GM18526 (cell line): ENCODE results near the gene ZNF280A.

Source experiments
- POLR2A ChIP-seq: IDR thresholded peaks from 3 replicates; pipeline ENCODE4 v1.6.1; 2011; ENCODE audit not compliant: insufficient read length; ENCODE audit errors: extremely low read depth

Gene ZNF280A

DNA sequence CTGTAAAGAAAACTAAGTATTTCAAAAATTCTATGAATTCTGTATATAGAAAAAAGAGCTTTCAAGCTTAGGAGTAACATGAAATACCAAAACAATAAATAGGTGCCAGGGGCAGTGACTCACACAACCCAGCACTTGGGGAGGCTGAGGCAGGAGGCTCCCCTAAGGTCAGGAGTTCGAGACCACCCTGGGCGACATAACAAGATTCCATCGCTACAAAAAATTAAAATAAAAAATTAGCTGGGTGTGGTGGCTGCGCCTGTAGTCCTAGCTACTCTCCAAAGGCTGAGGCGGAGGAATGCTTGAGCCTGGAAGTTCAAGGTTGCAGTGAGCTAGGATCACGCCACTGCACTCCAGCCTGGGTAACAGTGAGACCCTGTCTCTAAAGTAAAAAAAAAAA is 33.0 kb downstream of the ZNF280A start:
- TF ChIP-seq POLR2A = no peak

- no peak for TF ChIP-seq POLR2A
Observed at GRCh38 chr22:22486132-22486899, 33.8 kb downstream of the ZNF280A start.

- TF ChIP-seq POLR2A = no peak
Observed at GRCh38 chr22:22485524-22485923, 34.5 kb downstream of the ZNF280A start.

DNA sequence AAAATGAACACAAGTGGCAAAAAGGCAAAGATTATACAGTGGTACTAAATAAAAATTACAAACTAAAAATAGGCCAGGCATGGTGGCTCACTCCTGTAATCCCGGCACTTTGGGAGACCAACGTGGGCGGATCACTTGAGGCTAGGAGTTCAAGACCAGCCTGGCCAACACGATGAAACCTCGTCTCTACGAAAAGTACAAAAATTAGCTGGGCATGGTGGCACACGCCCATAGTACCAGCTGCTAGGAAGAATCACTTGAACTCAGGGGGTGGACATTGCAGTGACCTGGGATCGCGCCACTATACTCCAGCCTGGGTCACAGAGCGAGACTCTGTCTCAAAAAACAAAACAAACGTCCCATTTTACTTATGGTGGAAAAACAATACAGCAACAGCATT is 36.0 kb downstream of the ZNF280A start:
- TF ChIP-seq POLR2A = no peak

DNA sequence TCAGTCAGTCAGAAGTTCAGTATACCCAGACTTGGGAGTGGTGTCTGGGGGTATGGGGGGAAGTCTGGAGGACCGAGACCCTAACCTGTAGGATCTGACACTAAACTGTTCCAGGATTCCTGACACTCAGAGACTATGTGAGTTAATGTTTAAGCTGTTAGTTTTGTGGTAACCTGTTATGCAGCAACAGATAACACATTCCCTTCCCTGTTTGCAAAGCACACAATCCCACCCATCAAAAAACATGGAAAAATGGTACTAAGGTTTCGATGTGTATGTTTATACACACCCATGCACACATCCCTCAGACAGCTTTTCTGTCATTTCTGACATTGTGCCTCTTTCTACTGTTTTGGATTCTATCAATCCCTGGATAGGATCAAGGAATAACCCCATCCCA is 39.1 kb downstream of the ZNF280A start:
- TF ChIP-seq POLR2A = no peak

DNA sequence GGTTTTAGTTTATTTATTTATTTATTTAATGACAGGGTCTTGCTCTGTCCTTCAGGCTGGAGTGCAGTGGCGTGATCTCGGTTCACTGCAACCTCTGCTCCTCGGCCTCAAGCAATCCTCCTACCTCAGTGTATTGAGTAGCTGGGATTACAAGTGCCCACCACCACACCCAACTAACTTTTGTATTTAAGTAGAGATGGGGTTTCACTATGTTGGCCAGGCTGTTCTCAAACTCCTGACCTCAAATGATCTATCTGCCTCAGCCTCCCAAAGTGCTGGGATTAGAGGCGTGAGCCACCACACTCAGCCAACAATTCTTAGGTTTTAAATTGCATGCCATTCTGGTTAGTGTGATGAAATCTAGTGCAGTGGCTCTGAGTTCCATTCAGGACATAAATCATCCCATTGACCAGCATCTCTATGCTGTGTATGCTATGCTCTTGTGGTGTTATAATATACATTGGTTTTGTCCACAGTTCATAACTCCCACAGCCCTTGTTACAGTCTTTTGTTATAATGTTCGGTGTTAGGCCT is 40.0 kb downstream of the ZNF280A start:
- TF ChIP-seq POLR2A = no peak

DNA sequence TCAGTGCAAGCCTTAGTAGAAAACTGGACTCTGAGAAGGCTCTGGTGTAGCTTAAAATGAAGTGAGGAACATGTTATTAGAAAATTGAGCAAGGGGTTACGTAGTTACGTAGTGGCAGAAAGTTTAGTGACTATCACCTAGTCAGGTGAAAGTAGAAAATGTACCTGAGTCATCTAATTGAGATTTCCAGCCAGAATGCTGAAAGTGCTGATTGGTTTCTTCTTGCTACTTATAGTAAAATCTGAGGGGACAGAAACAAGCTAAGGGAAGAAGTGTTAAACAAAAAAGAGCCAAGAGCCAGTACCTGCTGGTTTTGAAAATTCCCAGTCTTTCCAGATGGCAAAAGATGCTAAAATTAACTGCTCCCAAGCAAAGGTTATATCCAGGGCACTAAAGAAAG is 41.0 kb downstream of the ZNF280A start:
- no peak for TF ChIP-seq POLR2A

DNA sequence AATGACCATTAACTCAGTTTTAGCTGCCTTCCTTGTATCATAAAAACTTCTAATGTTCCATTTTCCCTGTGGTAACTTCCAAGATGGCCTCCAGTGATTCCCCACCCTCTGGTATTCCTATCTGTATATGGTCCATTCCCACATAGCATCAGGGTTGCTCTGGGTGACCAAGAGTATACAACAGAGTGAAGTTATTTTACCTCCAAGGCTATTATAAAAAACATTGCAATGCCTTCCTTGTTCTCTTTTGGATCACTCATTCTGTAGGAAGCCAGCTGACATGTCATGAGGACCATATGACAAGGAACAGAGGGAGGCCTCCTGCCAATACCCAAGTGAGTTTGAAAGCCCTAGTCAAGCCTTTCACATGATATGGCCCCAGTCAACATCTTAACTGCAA is 41.6 kb downstream of the ZNF280A start:
- TF ChIP-seq POLR2A = no peak

- TF ChIP-seq POLR2A = no peak
Observed at GRCh38 chr22:22474733-22475132, 45.3 kb downstream of the ZNF280A start.

GRCh38 chr22:22469527-22469926 is 50.5 kb downstream of the ZNF280A start:
- no peak for TF ChIP-seq POLR2A

- TF ChIP-seq POLR2A = no peak
Observed at GRCh38 chr22:22467112-22467511, 53.0 kb downstream of the ZNF280A start.

DNA sequence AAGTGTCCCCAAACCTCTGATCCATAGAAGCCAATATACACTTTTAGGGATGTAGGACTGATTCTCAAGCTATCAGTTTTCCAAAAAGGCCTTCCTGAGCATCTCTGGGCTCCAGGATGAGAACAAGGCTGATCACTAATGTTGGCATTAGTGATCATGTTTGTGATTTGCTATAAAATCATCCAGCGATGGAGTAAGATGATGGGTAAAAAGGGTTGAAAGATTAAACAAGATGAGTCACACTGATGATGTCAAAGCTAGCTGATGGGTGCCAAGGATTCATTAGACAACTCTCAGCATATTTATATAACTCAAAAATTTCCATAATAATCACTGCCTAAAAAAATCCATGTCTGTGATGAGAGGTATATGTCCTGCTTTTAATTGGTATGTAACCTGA is 54.3 kb downstream of the ZNF280A start:
- no peak for TF ChIP-seq POLR2A

DNA sequence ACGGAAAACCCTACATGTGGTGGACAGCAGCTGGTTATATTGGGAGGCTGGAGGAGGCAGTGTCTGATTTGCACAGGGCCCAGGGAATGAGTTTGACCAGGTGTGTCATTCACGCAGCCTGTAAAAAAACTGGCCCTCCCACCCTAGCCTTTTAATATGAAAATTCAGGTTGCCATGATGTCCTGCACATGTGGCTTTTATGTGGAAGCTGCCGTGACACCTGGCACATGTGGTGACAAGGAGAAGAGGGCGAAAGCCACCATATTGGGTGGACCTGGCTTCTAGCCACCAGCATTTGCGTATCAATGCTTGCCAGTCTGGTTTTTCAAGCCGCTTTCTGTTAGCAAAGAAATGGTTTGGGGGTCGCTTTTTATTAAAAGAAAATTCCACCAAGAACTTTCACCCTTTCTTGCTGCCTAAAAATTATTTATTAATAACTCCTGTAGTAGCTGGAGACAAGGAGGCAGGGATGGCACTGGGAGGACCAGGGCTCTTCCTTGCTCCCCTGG is 54.9 kb downstream of the ZNF280A start:
- no peak for TF ChIP-seq POLR2A

DNA sequence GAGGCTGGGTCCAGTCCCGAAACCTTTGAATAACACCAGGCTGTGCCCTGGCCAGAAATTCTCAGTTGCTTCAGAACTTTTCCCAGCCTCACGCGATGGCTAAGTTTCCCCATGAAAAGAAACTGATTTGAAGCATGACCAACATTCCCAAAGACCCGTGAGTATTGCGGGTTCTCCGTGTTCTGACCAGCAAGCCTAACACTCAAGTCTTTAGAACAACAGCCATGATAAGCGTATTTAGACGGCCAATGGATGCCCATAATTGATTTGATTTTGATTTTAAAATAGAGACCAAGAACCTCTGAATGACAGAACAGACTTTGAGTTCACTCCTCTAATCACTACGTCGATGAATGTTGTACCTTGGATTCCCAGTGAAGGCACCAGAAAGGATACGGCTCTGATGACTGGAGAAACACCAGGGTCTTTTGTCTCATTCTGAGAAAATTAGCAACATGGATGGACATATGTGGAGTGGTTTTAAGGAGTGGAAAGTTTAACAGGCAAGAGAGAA is 55.5 kb downstream of the ZNF280A start:
- TF ChIP-seq POLR2A = no peak

GRCh38 chr22:22463855-22464540 is 56.1 kb downstream of the ZNF280A start:
- TF ChIP-seq POLR2A = no peak
